SU-DHL-6 (cell line): Measurements from ENCODE around the gene MAN1A2.

Experiments
- CTCF ChIP-seq: fragments of 200-600 bp; sonication (generic); IDR thresholded peaks from one replicate; pipeline ENCODE4 v1.5.1; 2017; ENCODE audit warnings: antibody characterized with exemption, mild to moderate bottlenecking, low read length, moderate library complexity; ENCODE audit not compliant: insufficient read depth, poor library complexity, severe bottlenecking
- EZH2phosphoT487 ChIP-seq: fragments of 200-600 bp; sonication (generic), shearing (Covaris generic); conservative IDR thresholded peaks from 2 replicates; pipeline ENCODE4 v1.6.1; 2018; ENCODE audit warnings: mild to moderate bottlenecking, antibody characterized with exemption, low read length, moderate library complexity, mixed read lengths

GRCh38 chr1:117320515-117320914, 46.7 kb upstream of the MAN1A2 start:
- TF ChIP-seq CTCF: no peak
- TF ChIP-seq EZH2phosphoT487: no peak
